Panc1 (cell line): ENCODE data around the gene MOB3C. TPM values are rescaled to one million over a fixed set of nuclear protein-coding genes. Genes with fewer than 3 reads are reported as not detected.

ENCODE experiments used
- ATAC-seq: fragments of 200-7000 bp; cut with Tn5 transposase; 2 replicates; pipeline ENCODE4 v1.9.1; 2020; ENCODE audit warnings: mild to moderate bottlenecking, moderate library complexity
- BruUV-seq: library from RNA; stranded (reverse); fragments of 400-500 nt; replicated peaks from 2 replicates; lab custom pipeline; 2021; lab: Mats Ljungman, UMichigan
- CTCF ChIA-PET: fragments of 300-600 bp; sonication (Branson Sonifier 250); formaldehyde crosslinking; loops from one replicate; lab custom pipeline; 2022; ENCODE audit warnings: antibody characterized with exemption; lab: Charles Lee
- POLR2A ChIA-PET: fragments of 300-600 bp; sonication (Branson Sonifier 250); formaldehyde crosslinking; loops from one replicate; lab custom pipeline; 2022; ENCODE audit warnings: antibody characterized with exemption; lab: Charles Lee
- DNase-seq: peaks from one replicate; pipeline ENCODE4 v3.0.0-alpha.2; 2010; ENCODE audit warnings: low read depth, low spot score
- H3K27ac ChIP-seq: 2 replicates; pipeline ENCODE4 v1.5.1; 2011; ENCODE audit warnings: mild to moderate bottlenecking, low read length, inconsistent platforms
- H3K27me3 ChIP-seq: fragments of 200-500 bp; sonication (Bioruptor generic); 2 replicates; pipeline ENCODE4 v1.6.0; 2014; ENCODE audit warnings: low read length, inconsistent platforms; ENCODE audit not compliant: control insufficient read depth, insufficient read depth
- H3K36me3 ChIP-seq: fragments of 200-500 bp; sonication (Bioruptor generic); 2 replicates; pipeline ENCODE4 v1.5.1; 2014; ENCODE audit warnings: inconsistent platforms, mild to moderate bottlenecking, low read length, moderate library complexity; ENCODE audit not compliant: control insufficient read depth, insufficient read depth
- H3K4me1 ChIP-seq: 2 replicates; pipeline ENCODE4 v1.5.1; 2011; ENCODE audit warnings: inconsistent platforms, mild to moderate bottlenecking, low read length, moderate library complexity; ENCODE audit not compliant: control insufficient read depth, insufficient read depth
- H3K4me3 ChIP-seq, 2 experiments: 2 replicates each; pipeline ENCODE4 v1.5.1; 2011 to 2012; ENCODE audit warnings: low read depth in 2 of 2, low read length in 2 of 2, mild to moderate bottlenecking in 2 of 2, inconsistent platforms in 1 of 2, moderate library complexity in 1 of 2
- H3K9me3 ChIP-seq: fragments of 200-500 bp; sonication (Bioruptor generic); 2 replicates; pipeline ENCODE4 v1.5.1; 2014; ENCODE audit warnings: low read depth, mild to moderate bottlenecking, inconsistent platforms, low read length, moderate library complexity; ENCODE audit not compliant: control insufficient read depth, insufficient read depth
- CTCF ChIP-seq: fragments of 450-650 bp; IDR thresholded peaks from 2 replicates; pipeline ENCODE4 v1.5.1; 2017; ENCODE audit warnings: mild to moderate bottlenecking
- POLR2AphosphoS5 ChIP-seq: IDR thresholded peaks from 2 replicates; pipeline ENCODE4 v1.6.1; 2012; ENCODE audit warnings: mild to moderate bottlenecking, low read depth, low read length, moderate library complexity
- REST ChIP-seq, 2 experiments: IDR thresholded peaks; 2 replicates each; pipeline ENCODE4 v1.6.1; 2011 to 2012; ENCODE audit warnings: low read depth in 2 of 2, control low read depth in 1 of 2, low read length in 1 of 2, mild to moderate bottlenecking in 1 of 2, moderate library complexity in 1 of 2; ENCODE audit not compliant: insufficient read depth in 1 of 2
- SIN3A ChIP-seq: IDR thresholded peaks from 2 replicates; pipeline ENCODE4 v1.6.1; 2012; ENCODE audit warnings: low read depth, mild to moderate bottlenecking, low read length, moderate library complexity, borderline replicate concordance; ENCODE audit not compliant: insufficient read depth
- TCF7L2 ChIP-seq: IDR thresholded peaks from 2 replicates; pipeline ENCODE4 v1.6.1; 2011; ENCODE audit warnings: mild to moderate bottlenecking, low read depth, low read length, inconsistent platforms
- in situ Hi-C: cut with HindIII; loops from 2 replicates; pipeline ENCODE4 v1.10.0; 2016; ENCODE audit warnings: low sequenced_read_pairs, low pct_unique_long_range_greater_than_20kb
- intact Hi-C: fragments of 100-400 bp; cut with micrococcal nuclease; formaldehyde crosslinking; loops from one replicate; pipeline ENCODE4 v1.10.0; 2022; ENCODE audit not compliant: unreplicated experiment
- total RNA-seq: library from RNA; stranded (reverse); gene quantifications from one replicate; pipeline ENCODE4 v1.2.1, GENCODE V29; 2021; ENCODE audit not compliant: unreplicated experiment

Gene MOB3C
- total RNA-seq, 1 experiment from 2014 or later = 10.5 TPM

GRCh38 chr1:46637444-46638083 is 21.0 kb upstream of the MOB3C start:
- no TSS peak for BruUV-seq
- peaks cover 11% of the 10 kb centered on the region; the same call in 1 of the 2 replicates for H3K4me1 ChIP-seq
- no peak overlapping the region for H3K4me3 ChIP-seq
- ChIA-PET CTCF (no interaction called here), POLR2A (no interaction called here)
- ATAC-seq (no peak), DNase-seq (no peak)
- no peaks in the 10 kb centered on the region for H3K36me3 ChIP-seq
- H3K9me3 ChIP-seq = no peaks in the 10 kb centered on the region
- TF ChIP-seq TCF7L2 (no peak), POLR2AphosphoS5 (no peak), CTCF (no peak), SIN3A (no peak), REST (IDR thresholded peaks at IDR 0.05; ENCODE audit: insufficient read depth in 1 of 2, low read depth in 2 of 2, low read length in 1 of 2) (no peak)
- H3K27me3 ChIP-seq = no peaks in the 10 kb centered on the region
- H3K27ac ChIP-seq = peak overlapping the region; percentile 2; the same call in 1 of the 2 replicates
- in situ Hi-C loops = no loop called here
- intact Hi-C loops = no loop called here

- ATAC-seq (no peak), DNase-seq (no peak)
- POLR2A ChIA-PET = no interaction called here
- BruUV-seq = TSS peak; percentile 67
- Histone ChIP-seq H3K27me3 (no peaks in the 10 kb centered on the region), H3K4me1 (no peaks in the 10 kb centered on the region; the same call in 1 of the 2 replicates), H3K36me3 (no peaks in the 10 kb centered on the region), H3K27ac (no peak overlapping the region), H3K4me3 (no peak overlapping the region), H3K9me3 (no peaks in the 10 kb centered on the region)
- TF ChIP-seq CTCF (no peak), TCF7L2 (no peak), POLR2AphosphoS5 (no peak), SIN3A (no peak), REST (IDR thresholded peaks at IDR 0.05; ENCODE audit: insufficient read depth in 1 of 2, low read depth in 2 of 2, low read length in 1 of 2) (no peak)
- in situ Hi-C loops (no loop called here), intact Hi-C loops (no loop called here)
- CTCF ChIA-PET = no interaction called here
These were observed 18.6 kb upstream of the MOB3C start for GRCh38 chr1:46635205-46635604.
